OCI-M1 (cell line): Measurements from ENCODE around the gene LTBR.
"Not testable (repeated sequence)": the region's sequence is repeated elsewhere in the genome, so short reads cannot be mapped to it uniquely, and the experiment has no call there.

Experiments
- DNase-seq: peaks from one replicate; lab custom pipeline; 2025; lab: John Stamatoyannopoulos, UW

Gene LTBR

GRCh38 chr12:6383572-6384498 is at the start of gene LTBR:
Gene LTBR (plus strand): TSS chr12:6384162. CDS start chr12:6384359, 197 bp downstream.
- peak; percentile 93 for DNase-seq

- DNase-seq, result no peak
These were observed 49.6 kb upstream of the LTBR start for GRCh38 chr12:6334359-6334758.

- DNase-seq, result no peak
These were observed 49.0 kb upstream of the LTBR start for GRCh38 chr12:6334940-6335450.

GRCh38 chr12:6335451-6336078 is 48.4 kb upstream of the LTBR start:
- peak; percentile 87 for DNase-seq

GRCh38 chr12:6336079-6336888 is 47.7 kb upstream of the LTBR start:
- peak; percentile 97 for DNase-seq

GRCh38 chr12:6336889-6337853 is 46.8 kb upstream of the LTBR start:
- DNase-seq, result peak; percentile 85

GRCh38 chr12:6337958-6338433 is 46.0 kb upstream of the LTBR start:
- DNase-seq, result peak; percentile 72

- not testable (repeated sequence) for DNase-seq
These were observed 45.4 kb upstream of the LTBR start for GRCh38 chr12:6338536-6338935.

- no peak for DNase-seq
These were observed 45.0 kb upstream of the LTBR start for GRCh38 chr12:6338955-6339354.

- DNase-seq, result peak; percentile 37
These were observed 43.8 kb upstream of the LTBR start for GRCh38 chr12:6340032-6340638.

GRCh38 chr12:6340745-6341416 is 43.1 kb upstream of the LTBR start:
- DNase-seq, result peak; percentile 78

- DNase-seq, result peak; percentile 94
These were observed 42.4 kb upstream of the LTBR start, which contains the start of gene TNFRSF1A for GRCh38 chr12:6341417-6342139. Gene TNFRSF1A (minus strand): TSS chr12:6342076. CDS start chr12:6341814, 262 bp downstream.

GRCh38 chr12:6342140-6342889 is 41.6 kb upstream of the LTBR start:
- no peak for DNase-seq

- DNase-seq, result no peak
These were observed 40.4 kb upstream of the LTBR start for GRCh38 chr12:6343518-6343917.

GRCh38 chr12:6344101-6344660 is 39.8 kb upstream of the LTBR start:
- not testable (repeated sequence) for DNase-seq

GRCh38 chr12:6345319-6346091 is 38.5 kb upstream of the LTBR start:
- peak; percentile 92 for DNase-seq

- DNase-seq, result no peak
These were observed 37.6 kb upstream of the LTBR start for GRCh38 chr12:6346235-6346832.
